K562 (cell line): ENCODE results near the gene CFHR4. TPM values are rescaled to one million over a fixed set of nuclear protein-coding genes. Genes with fewer than 3 reads are reported as not detected.

Experiments used
- CC2D1A ChIP-seq: fragments of 450-650 bp; IDR thresholded peaks from 2 replicates; pipeline ENCODE4 v1.6.1; 2017; ENCODE audit warnings: mild to moderate bottlenecking
- ELF4 ChIP-seq: fragments of 450-650 bp; formaldehyde crosslinking; IDR thresholded peaks from 2 replicates; pipeline ENCODE4 v1.4.0; 2022; ENCODE audit warnings: missing genetic modification characterization
- HNRNPUL1 ChIP-seq: fragments of 200-400 bp; formaldehyde crosslinking; IDR thresholded peaks from 2 replicates; pipeline ENCODE4 v1.6.1; 2017; ENCODE audit warnings: low read length
- NFE2 ChIP-seq: IDR thresholded peaks from 2 replicates; pipeline ENCODE4 v1.6.1; 2014; ENCODE audit warnings: antibody characterized with exemption, low read depth
- NR2C1 ChIP-seq, 2 experiments: fragments of 450-650 bp; IDR thresholded peaks; 2 replicates each; pipeline ENCODE4 v1.6.1; 2017; ENCODE audit warnings: mild to moderate bottlenecking in 2 of 2, antibody characterized with exemption in 1 of 2, inconsistent platforms in 1 of 2, missing compliant biosample characterization in 1 of 2, missing genetic modification characterization in 1 of 2
- PHF8 ChIP-seq: fragments of 200-600 bp; sonication (generic); IDR thresholded peaks from 2 replicates; pipeline ENCODE4 v1.6.1; 2012; ENCODE audit warnings: mixed run types, mild to moderate bottlenecking, inconsistent platforms, low read length, moderate library complexity, borderline replicate concordance
- PML ChIP-seq: IDR thresholded peaks from 2 replicates; pipeline ENCODE4 v1.6.1; 2012; ENCODE audit warnings: low read length, inconsistent platforms
- SIN3B ChIP-seq: fragments of 450-650 bp; IDR thresholded peaks from 2 replicates; pipeline ENCODE4 v1.6.1; 2017; ENCODE audit warnings: low read depth, mild to moderate bottlenecking, moderate library complexity
- SMAD4 ChIP-seq: fragments of 250-450 bp; sonication (Bioruptor Pico); conservative IDR thresholded peaks from 2 replicates; pipeline ENCODE4 v1.8.0; 2021; ENCODE audit warnings: inconsistent platforms, mild to moderate bottlenecking, moderate library complexity
- polyA plus RNA-seq, 8 experiments: library from polyadenylated mRNA; depleted of rRNA in 4 of 8; stranded (reverse) in 5 of 8; unstranded in 3 of 8; fragments of >200 nt; fragmentation: Nextera tagmentation in 2 of 8; fragmentation: Illumina TruSeq in 1 of 8; extraction: Ambion mirVana in 2 of 8; extraction: Trizol in 1 of 8; gene quantifications; 2 replicates each; pipeline versions ENCODE4 v1.2.1 to v1.2.3, GENCODE V29; 2011 to 2014; ENCODE audit warnings: inconsistent platforms in 1 of 8, missing spikeins in 1 of 8
- total RNA-seq, 7 experiments: library from RNA; depleted of rRNA in 6 of 7; stranded (reverse); fragments of >200 nt in 6 of 7; fragmentation: Illumina TruSeq in 2 of 7; extraction: Trizol in 2 of 7; gene quantifications; 2 replicates each; pipeline versions ENCODE4 v1.2.1 to v1.2.3, GENCODE V29; 2011 to 2021; ENCODE audit warnings: low replicate concordance in 1 of 7
- TF ChIP-seq, protein P1 (sequence below): sonication (generic); formaldehyde crosslinking; IDR thresholded peaks from 2 replicates; pipeline ENCODE4 v1.8.1; 2023; ENCODE audit warnings: missing genetic modification reagents, mild to moderate bottlenecking, borderline replicate concordance
- TF ChIP-seq, protein P2 (sequence below): fragments of 450-650 bp; IDR thresholded peaks from 2 replicates; pipeline ENCODE4 v1.6.1; 2016; ENCODE audit warnings: mild to moderate bottlenecking, moderate library complexity

CFHR4 gene
- total and polyA plus RNA-seq, 9 of the 15 experiments (the other 6 are each of a cell fraction or from before 2014, with no cell fraction given): 0.04 to 0.13 TPM; not detected in 7

DNA sequence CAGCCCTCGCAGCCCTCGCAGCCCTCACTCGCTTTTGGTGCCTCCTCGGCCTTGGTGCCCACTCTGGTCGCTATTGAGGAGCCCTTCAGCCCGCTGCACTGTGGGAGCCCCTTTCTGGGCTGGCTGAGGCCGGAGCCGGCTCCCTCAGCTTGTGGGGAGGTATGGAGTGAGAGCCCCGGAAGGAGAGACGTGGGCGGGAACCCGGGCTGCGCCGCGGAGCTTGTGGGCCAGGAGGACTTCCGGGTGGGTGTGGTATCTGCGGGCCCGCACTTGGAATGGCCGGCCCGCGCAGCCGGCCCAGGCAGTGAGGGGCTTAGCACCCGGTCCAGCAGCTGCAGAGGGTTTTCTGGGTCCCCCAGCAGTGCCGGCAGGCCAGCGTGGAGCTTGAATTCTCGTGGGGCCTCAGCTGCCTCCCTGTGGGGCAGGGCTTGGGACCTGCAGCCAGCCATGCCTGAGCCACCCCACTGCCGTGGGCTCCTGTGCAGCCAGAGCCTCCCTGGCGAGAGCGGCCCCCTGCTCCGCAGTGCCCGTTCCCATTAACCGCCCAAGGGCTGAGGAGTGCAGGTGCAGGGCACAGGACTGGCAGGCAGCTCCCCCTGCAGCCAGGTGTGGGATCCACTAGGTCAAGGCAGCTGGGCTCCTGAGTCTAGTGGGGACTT, 45.8 kb downstream of the CFHR4 start (continued):
- TF ChIP-seq PML: 0 out of 2 replicates have a peak, but pooled peaks have one; percentile 29
- TF ChIP-seq, protein P1, sequence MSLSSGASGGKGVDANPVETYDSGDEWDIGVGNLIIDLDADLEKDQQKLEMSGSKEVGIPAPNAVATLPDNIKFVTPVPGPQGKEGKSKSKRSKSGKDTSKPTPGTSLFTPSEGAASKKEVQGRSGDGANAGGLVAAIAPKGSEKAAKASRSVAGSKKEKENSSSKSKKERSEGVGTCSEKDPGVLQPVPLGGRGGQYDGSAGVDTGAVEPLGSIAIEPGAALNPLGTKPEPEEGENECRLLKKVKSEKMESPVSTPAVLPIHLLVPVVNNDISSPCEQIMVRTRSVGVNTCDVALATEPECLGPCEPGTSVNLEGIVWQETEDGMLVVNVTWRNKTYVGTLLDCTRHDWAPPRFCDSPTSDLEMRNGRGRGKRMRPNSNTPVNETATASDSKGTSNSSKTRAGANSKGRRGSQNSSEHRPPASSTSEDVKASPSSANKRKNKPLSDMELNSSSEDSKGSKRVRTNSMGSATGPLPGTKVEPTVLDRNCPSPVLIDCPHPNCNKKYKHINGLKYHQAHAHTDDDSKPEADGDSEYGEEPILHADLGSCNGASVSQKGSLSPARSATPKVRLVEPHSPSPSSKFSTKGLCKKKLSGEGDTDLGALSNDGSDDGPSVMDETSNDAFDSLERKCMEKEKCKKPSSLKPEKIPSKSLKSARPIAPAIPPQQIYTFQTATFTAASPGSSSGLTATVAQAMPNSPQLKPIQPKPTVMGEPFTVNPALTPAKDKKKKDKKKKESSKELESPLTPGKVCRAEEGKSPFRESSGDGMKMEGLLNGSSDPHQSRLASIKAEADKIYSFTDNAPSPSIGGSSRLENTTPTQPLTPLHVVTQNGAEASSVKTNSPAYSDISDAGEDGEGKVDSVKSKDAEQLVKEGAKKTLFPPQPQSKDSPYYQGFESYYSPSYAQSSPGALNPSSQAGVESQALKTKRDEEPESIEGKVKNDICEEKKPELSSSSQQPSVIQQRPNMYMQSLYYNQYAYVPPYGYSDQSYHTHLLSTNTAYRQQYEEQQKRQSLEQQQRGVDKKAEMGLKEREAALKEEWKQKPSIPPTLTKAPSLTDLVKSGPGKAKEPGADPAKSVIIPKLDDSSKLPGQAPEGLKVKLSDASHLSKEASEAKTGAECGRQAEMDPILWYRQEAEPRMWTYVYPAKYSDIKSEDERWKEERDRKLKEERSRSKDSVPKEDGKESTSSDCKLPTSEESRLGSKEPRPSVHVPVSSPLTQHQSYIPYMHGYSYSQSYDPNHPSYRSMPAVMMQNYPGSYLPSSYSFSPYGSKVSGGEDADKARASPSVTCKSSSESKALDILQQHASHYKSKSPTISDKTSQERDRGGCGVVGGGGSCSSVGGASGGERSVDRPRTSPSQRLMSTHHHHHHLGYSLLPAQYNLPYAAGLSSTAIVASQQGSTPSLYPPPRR (CRISPR knock-in tag): no peak
- TF ChIP-seq HNRNPUL1: no peak
- no peak for TF ChIP-seq SIN3B
- TF ChIP-seq PHF8: peak; percentile 88
- TF ChIP-seq NR2C1 (IDR thresholded peaks at IDR 0.05): peak; percentile 75
- peak; percentile 85 for TF ChIP-seq NR2C1 (tag; IDR thresholded peaks at IDR 0.05)
- TF ChIP-seq NFE2: no peak
- TF ChIP-seq, protein P2, sequence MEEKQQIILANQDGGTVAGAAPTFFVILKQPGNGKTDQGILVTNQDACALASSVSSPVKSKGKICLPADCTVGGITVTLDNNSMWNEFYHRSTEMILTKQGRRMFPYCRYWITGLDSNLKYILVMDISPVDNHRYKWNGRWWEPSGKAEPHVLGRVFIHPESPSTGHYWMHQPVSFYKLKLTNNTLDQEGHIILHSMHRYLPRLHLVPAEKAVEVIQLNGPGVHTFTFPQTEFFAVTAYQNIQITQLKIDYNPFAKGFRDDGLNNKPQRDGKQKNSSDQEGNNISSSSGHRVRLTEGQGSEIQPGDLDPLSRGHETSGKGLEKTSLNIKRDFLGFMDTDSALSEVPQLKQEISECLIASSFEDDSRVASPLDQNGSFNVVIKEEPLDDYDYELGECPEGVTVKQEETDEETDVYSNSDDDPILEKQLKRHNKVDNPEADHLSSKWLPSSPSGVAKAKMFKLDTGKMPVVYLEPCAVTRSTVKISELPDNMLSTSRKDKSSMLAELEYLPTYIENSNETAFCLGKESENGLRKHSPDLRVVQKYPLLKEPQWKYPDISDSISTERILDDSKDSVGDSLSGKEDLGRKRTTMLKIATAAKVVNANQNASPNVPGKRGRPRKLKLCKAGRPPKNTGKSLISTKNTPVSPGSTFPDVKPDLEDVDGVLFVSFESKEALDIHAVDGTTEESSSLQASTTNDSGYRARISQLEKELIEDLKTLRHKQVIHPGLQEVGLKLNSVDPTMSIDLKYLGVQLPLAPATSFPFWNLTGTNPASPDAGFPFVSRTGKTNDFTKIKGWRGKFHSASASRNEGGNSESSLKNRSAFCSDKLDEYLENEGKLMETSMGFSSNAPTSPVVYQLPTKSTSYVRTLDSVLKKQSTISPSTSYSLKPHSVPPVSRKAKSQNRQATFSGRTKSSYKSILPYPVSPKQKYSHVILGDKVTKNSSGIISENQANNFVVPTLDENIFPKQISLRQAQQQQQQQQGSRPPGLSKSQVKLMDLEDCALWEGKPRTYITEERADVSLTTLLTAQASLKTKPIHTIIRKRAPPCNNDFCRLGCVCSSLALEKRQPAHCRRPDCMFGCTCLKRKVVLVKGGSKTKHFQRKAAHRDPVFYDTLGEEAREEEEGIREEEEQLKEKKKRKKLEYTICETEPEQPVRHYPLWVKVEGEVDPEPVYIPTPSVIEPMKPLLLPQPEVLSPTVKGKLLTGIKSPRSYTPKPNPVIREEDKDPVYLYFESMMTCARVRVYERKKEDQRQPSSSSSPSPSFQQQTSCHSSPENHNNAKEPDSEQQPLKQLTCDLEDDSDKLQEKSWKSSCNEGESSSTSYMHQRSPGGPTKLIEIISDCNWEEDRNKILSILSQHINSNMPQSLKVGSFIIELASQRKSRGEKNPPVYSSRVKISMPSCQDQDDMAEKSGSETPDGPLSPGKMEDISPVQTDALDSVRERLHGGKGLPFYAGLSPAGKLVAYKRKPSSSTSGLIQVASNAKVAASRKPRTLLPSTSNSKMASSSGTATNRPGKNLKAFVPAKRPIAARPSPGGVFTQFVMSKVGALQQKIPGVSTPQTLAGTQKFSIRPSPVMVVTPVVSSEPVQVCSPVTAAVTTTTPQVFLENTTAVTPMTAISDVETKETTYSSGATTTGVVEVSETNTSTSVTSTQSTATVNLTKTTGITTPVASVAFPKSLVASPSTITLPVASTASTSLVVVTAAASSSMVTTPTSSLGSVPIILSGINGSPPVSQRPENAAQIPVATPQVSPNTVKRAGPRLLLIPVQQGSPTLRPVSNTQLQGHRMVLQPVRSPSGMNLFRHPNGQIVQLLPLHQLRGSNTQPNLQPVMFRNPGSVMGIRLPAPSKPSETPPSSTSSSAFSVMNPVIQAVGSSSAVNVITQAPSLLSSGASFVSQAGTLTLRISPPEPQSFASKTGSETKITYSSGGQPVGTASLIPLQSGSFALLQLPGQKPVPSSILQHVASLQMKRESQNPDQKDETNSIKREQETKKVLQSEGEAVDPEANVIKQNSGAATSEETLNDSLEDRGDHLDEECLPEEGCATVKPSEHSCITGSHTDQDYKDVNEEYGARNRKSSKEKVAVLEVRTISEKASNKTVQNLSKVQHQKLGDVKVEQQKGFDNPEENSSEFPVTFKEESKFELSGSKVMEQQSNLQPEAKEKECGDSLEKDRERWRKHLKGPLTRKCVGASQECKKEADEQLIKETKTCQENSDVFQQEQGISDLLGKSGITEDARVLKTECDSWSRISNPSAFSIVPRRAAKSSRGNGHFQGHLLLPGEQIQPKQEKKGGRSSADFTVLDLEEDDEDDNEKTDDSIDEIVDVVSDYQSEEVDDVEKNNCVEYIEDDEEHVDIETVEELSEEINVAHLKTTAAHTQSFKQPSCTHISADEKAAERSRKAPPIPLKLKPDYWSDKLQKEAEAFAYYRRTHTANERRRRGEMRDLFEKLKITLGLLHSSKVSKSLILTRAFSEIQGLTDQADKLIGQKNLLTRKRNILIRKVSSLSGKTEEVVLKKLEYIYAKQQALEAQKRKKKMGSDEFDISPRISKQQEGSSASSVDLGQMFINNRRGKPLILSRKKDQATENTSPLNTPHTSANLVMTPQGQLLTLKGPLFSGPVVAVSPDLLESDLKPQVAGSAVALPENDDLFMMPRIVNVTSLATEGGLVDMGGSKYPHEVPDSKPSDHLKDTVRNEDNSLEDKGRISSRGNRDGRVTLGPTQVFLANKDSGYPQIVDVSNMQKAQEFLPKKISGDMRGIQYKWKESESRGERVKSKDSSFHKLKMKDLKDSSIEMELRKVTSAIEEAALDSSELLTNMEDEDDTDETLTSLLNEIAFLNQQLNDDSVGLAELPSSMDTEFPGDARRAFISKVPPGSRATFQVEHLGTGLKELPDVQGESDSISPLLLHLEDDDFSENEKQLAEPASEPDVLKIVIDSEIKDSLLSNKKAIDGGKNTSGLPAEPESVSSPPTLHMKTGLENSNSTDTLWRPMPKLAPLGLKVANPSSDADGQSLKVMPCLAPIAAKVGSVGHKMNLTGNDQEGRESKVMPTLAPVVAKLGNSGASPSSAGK: peak; percentile 74
- TF ChIP-seq SMAD4 (CRISPR knock-in tag): 0 out of 2 replicates have a peak, but pooled peaks have one; percentile 57
- TF ChIP-seq CC2D1A: peak; percentile 59
- TF ChIP-seq ELF4 (CRISPR knock-in tag): 0 out of 2 replicates have a peak, but pooled peaks have one; percentile 35
